Hematopoietic multipotent progenitor cell treated with erythropoietin and hydrocortisone succinate and interleukin-3 and kit ligand, for 4 days (in vitro differentiated cells): ENCODE data around the gene TCEA2.
A peak's percentile ranks its signal among the peaks of the same experiment; 100 is the strongest.

Experiments
- DNase-seq: peaks from one replicate; pipeline ENCODE4 v3.0.0-alpha.2; 2015

TCEA2 gene

GRCh38 chr20:64067733-64068307 is 4.8 kb downstream of the TCEA2 start:
- no peak for DNase-seq

- peak; percentile 95 for DNase-seq
Measured at GRCh38 chr20:64068386-64069208, 5.6 kb downstream of the TCEA2 start.

GRCh38 chr20:64069209-64069613 is 6.2 kb downstream of the TCEA2 start:
- DNase-seq = no peak

GRCh38 chr20:64069614-64070243 is 6.7 kb downstream of the TCEA2 start:
- no peak for DNase-seq

GRCh38 chr20:64070244-64070993 is 7.4 kb downstream of the TCEA2 start:
- DNase-seq = no peak

GRCh38 chr20:64071341-64072332 is 8.6 kb downstream of the TCEA2 start:
- DNase-seq = no peak

GRCh38 chr20:64072498-64073063 is 9.6 kb downstream of the TCEA2 start:
- peak; percentile 73 for DNase-seq

GRCh38 chr20:64073476-64074183 is 10.6 kb downstream of the TCEA2 start:
- no peak for DNase-seq

- no peak for DNase-seq
Measured at GRCh38 chr20:64074184-64074789, 11.3 kb downstream of the TCEA2 start.

GRCh38 chr20:64074963-64075362 is 12.0 kb downstream of the TCEA2 start:
- DNase-seq = no peak

- DNase-seq = no peak
Measured at GRCh38 chr20:64075556-64075955, 12.6 kb downstream of the TCEA2 start.

- no peak for DNase-seq
Measured at GRCh38 chr20:64076061-64076997, 13.3 kb downstream of the TCEA2 start.

GRCh38 chr20:64077094-64077493 is 14.1 kb downstream of the TCEA2 start:
- DNase-seq = peak; percentile 91

- DNase-seq = no peak
Measured at GRCh38 chr20:64077541-64077875, 14.5 kb downstream of the TCEA2 start.

- DNase-seq = peak; percentile 84
Measured at GRCh38 chr20:64077876-64078551, 15.0 kb downstream of the TCEA2 start.

- no peak for DNase-seq
Measured at GRCh38 chr20:64078934-64079272, 15.9 kb downstream of the TCEA2 start.

- DNase-seq = peak; percentile 91
Measured at GRCh38 chr20:64079273-64080012, 16.4 kb downstream of the TCEA2 start, which contains the start of gene RGS19. TSS of gene RGS19 (minus strand) at chr20:64079518. CDS start at chr20:64076886, 2,632 bp downstream.
